ENCODE results near the gene SLC38A8.

Gene SLC38A8

DNA sequence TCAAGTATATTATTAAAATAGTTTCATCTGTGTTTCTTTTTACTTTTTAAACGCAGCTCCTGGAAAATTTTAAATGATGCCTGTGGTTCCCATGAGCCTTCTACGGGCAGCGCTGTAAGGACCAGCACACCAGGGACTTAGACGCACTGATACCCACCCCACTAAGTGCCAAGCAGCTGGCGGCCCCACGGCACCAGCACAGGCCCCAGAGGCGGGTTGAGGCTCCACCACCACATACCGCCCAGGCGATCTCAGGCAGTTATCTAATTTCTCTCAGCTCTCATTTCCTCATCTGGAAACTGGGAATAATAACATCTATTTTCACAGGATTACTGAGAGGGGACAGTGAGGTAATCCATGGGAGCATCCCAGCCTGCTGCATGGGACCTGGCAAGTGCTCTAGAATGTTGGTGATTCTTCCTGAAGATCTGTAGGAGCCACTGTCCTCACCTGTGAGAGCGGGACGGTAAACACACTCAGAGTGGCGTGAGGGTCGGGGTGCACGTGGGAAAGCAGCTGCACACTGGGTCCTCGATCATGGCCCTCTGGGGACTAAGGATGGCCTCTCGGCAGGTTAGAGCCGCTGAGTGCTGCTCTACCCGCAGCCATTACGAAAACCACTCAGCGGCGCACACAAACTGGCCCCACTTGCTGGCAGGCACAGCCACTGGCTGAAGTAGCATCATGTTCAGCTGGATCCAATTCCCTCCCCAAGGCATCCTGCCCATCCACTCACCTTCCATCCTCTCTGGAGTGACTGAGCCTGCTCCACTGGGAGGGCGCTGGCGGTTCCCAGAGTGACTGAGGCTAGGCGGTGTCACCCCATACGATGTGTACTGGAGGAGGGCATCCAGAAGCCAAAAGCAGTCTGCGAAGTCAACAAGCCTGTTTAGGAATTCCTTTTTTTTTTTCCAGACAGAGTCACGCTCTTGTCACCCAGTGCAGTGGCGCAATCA lies 17.6 kb upstream of the SLC38A8 start:
- Histone ChIP-seq H3K27me3 (ENCODE audit: control insufficient read depth in 1 of 2, insufficient read depth in 2 of 2, low read length in 2 of 2) (no peaks in the 10 kb centered on the region), H3K9ac (ENCODE audit: low read depth in 1 of 2, low read length in 2 of 2) (no peak overlapping the region), H3K27ac (ENCODE audit: low read depth, low read length) (no peak overlapping the region), H3K4me3 (ENCODE audit: low read depth in 1 of 2, low read length in 2 of 2) (no peak overlapping the region), H3K4me1 (ENCODE audit: control insufficient read depth in 1 of 2, insufficient read depth in 2 of 2, low read length in 2 of 2) (no peaks in the 10 kb centered on the region), H3K36me3 (ENCODE audit: control insufficient read depth in 1 of 2, insufficient read depth in 2 of 2, low read length in 2 of 2) (peaks cover 61 to 80% of the 10 kb centered on the region in 2 donors), H3K9me3 (ENCODE audit: control insufficient read depth in 1 of 2, low read length in 2 of 2) (no peaks in the 10 kb centered on the region)

DNA sequence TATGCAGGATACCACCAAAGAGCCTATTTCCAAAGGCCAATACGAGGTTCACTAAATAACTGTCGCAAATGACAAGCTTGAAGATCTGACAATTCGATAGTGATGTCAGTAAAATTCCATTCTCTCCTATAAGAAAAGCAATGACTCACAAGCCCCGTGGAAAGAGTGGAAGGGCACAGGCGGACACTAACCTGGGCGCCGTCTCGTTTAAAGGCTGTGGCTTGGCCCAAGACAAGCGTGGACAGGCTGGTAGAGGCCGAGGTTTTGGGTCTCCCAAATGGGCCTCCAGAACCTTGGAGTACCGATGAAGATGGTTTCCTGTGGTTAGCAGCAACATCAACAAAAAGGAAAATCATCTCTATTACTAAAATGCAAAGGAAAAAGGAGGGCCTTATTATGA lies 16.5 kb upstream of the SLC38A8 start:
- no peak overlapping the region for H3K9ac ChIP-seq (ENCODE audit: low read depth in 1 of 2, low read length in 2 of 2)
- no peaks in the 10 kb centered on the region for H3K4me1 ChIP-seq (ENCODE audit: control insufficient read depth in 1 of 2, insufficient read depth in 2 of 2, low read length in 2 of 2)
- H3K9me3 ChIP-seq (ENCODE audit: control insufficient read depth in 1 of 2, low read length in 2 of 2), result no peaks in the 10 kb centered on the region
- H3K36me3 ChIP-seq (ENCODE audit: control insufficient read depth in 1 of 2, insufficient read depth in 2 of 2, low read length in 2 of 2), result peaks cover 67 to 91% of the 10 kb centered on the region in 2 donors
- no peaks in the 10 kb centered on the region for H3K27me3 ChIP-seq (ENCODE audit: control insufficient read depth in 1 of 2, insufficient read depth in 2 of 2, low read length in 2 of 2)
- H3K4me3 ChIP-seq (ENCODE audit: low read depth in 1 of 2, low read length in 2 of 2), result no peak overlapping the region
- no peak overlapping the region for H3K27ac ChIP-seq (ENCODE audit: low read depth, low read length)

DNA sequence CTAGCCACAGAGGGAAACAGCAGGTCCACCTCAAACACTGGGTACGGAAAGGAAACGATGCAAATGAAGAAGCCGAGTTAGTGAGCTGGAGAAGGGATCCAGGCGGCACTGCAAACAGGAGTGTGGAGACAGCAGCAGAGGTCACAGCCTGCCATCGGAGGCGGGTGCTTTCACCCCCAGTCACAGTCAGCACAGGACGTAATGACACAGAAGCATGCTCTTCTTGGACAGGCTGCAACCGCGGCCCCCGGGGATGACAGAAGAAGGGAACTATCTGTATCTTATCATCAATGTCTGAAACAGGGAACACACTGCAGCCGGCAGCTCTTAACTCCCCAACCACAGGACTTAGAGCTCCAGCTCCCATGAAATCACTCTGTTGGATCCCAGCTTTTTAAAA lies 16.1 kb upstream of the SLC38A8 start:
- Histone ChIP-seq H3K9ac (ENCODE audit: low read depth in 1 of 2, low read length in 2 of 2) (no peak overlapping the region), H3K4me1 (ENCODE audit: control insufficient read depth in 1 of 2, insufficient read depth in 2 of 2, low read length in 2 of 2) (no peaks in the 10 kb centered on the region), H3K36me3 (ENCODE audit: control insufficient read depth in 1 of 2, insufficient read depth in 2 of 2, low read length in 2 of 2) (peaks cover 64 to 91% of the 10 kb centered on the region in 2 donors), H3K27me3 (ENCODE audit: control insufficient read depth in 1 of 2, insufficient read depth in 2 of 2, low read length in 2 of 2) (no peaks in the 10 kb centered on the region), H3K27ac (ENCODE audit: low read depth, low read length) (no peak overlapping the region), H3K4me3 (ENCODE audit: low read depth in 1 of 2, low read length in 2 of 2) (no peak overlapping the region), H3K9me3 (ENCODE audit: control insufficient read depth in 1 of 2, low read length in 2 of 2) (no peaks in the 10 kb centered on the region)

DNA sequence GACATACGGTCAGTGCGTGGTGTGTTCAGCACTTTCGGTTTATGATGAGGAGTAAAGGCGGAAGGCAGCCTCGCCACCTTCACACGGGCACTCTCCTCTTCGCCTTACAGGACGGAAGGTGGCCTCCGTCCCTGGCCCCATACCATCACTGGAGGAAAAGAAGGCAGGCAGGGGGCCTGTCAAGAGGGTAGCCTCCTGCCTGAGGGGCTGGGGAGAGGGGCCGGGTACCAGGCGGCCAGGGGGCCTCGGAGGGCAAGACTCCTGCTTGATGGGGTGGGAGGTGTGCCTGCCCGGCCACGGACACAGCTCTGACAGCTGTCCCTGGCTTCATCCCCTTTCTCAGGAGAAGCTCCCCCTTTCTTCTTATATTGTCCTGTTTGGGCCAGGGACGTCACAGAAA lies 15.6 kb upstream of the SLC38A8 start:
- no peaks in the 10 kb centered on the region for H3K27me3 ChIP-seq (ENCODE audit: control insufficient read depth in 1 of 2, insufficient read depth in 2 of 2, low read length in 2 of 2)
- no peaks in the 10 kb centered on the region for H3K9me3 ChIP-seq (ENCODE audit: control insufficient read depth in 1 of 2, low read length in 2 of 2)
- no peak overlapping the region for H3K4me3 ChIP-seq (ENCODE audit: low read depth in 1 of 2, low read length in 2 of 2)
- peaks cover 64 to 95% of the 10 kb centered on the region in 2 donors for H3K36me3 ChIP-seq (ENCODE audit: control insufficient read depth in 1 of 2, insufficient read depth in 2 of 2, low read length in 2 of 2)
- no peak overlapping the region for H3K27ac ChIP-seq (ENCODE audit: low read depth, low read length)
- H3K4me1 ChIP-seq (ENCODE audit: control insufficient read depth in 1 of 2, insufficient read depth in 2 of 2, low read length in 2 of 2), result no peaks in the 10 kb centered on the region
- H3K9ac ChIP-seq (ENCODE audit: low read depth in 1 of 2, low read length in 2 of 2), result no peak overlapping the region

DNA sequence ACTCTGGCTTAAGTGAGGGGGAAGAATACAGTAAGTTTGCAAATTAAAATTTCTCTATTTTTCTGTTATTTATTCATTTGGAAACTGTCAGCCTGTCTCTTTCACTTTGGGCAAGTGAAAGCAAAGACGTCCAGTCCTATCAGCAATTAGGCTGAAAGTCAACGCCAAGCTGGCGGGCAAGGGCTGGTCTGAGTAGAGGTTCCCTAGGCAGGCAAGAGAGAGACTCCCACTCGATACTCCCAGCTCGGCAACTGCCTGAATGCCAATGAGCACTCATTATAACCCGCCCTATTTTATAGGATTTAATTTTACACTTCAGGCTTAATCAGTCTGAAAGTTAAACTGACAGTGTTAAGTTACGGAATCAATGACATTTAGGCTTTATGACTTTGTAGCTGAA lies 14.3 kb upstream of the SLC38A8 start:
- Histone ChIP-seq H3K36me3 (ENCODE audit: control insufficient read depth in 1 of 2, insufficient read depth in 2 of 2, low read length in 2 of 2) (peaks cover 59 to 96% of the 10 kb centered on the region in 2 donors), H3K9me3 (ENCODE audit: control insufficient read depth in 1 of 2, low read length in 2 of 2) (no peaks in the 10 kb centered on the region), H3K27me3 (ENCODE audit: control insufficient read depth in 1 of 2, insufficient read depth in 2 of 2, low read length in 2 of 2) (no peaks in the 10 kb centered on the region), H3K9ac (ENCODE audit: low read depth in 1 of 2, low read length in 2 of 2) (no peak overlapping the region), H3K4me1 (ENCODE audit: control insufficient read depth in 1 of 2, insufficient read depth in 2 of 2, low read length in 2 of 2) (no peaks in the 10 kb centered on the region), H3K4me3 (ENCODE audit: low read depth in 1 of 2, low read length in 2 of 2) (no peak overlapping the region), H3K27ac (ENCODE audit: low read depth, low read length) (no peak overlapping the region)

DNA sequence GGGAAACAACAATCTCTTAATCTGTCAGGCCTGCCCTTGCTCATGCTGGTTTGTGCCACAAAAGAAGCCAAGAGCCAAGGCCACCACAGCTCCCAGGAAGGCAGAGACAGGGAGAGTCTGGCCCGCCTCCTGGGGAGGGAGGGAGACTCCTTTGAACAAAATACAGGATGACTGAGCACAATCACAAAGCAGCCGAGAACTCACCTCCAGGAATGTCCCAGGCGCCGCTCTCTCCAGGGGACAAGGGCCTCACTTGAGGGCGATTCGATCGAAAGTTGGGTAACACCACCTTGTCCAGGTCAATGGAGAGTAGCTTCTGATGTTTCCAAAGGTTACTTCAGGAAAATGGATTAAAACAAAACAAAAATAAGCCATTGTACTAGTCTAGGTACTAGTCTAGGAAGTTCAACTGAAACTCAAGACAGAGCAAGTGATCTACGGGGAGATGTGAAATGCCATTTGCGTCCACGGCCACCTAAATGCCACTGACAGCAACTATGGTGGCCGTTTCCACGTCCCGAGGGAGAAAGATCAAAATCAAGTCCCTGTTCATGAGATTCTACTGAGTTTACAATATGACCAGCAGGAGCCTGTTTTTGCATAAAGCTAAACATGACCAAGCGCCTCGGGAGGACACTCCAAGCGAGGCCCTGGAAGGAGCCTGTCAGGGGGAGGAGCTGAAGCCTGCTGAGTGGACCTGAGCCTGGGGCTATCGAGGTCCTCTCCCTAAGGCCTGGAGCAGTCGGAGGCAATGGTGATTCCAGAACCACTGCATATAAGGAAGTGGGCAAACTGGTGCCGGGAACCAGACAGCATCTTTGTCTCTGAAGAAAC lies 13.4 kb upstream of the SLC38A8 start:
- Histone ChIP-seq H3K9ac (ENCODE audit: low read depth in 1 of 2, low read length in 2 of 2) (no peak overlapping the region), H3K36me3 (ENCODE audit: control insufficient read depth in 1 of 2, insufficient read depth in 2 of 2, low read length in 2 of 2) (peaks cover 51 to 87% of the 10 kb centered on the region in 2 donors), H3K27ac (ENCODE audit: low read depth, low read length) (no peak overlapping the region), H3K9me3 (ENCODE audit: control insufficient read depth in 1 of 2, low read length in 2 of 2) (no peaks in the 10 kb centered on the region), H3K4me1 (ENCODE audit: control insufficient read depth in 1 of 2, insufficient read depth in 2 of 2, low read length in 2 of 2) (no peaks in the 10 kb centered on the region), H3K27me3 (ENCODE audit: control insufficient read depth in 1 of 2, insufficient read depth in 2 of 2, low read length in 2 of 2) (no peaks in the 10 kb centered on the region), H3K4me3 (ENCODE audit: low read depth in 1 of 2, low read length in 2 of 2) (no peak overlapping the region)

DNA sequence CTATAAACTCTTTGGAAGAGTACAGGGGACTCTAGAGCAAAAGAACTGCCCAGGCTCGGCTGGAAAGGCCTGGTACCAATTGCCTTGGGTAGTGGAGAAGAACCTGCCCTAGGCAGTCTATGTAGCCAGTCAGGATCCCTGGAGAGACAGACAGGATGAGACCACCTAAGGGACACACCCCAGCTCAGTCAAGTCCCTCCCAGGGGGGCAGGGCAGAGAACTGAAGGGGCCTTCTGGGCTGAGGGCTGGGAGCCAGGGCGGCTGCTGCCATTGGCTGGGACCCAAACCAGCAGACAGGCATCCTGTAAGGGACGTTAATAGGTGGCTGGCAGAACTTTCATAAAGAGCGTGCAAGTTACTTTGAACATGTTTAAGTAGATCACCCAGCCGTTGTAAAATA lies 12.8 kb upstream of the SLC38A8 start:
- Histone ChIP-seq H3K36me3 (ENCODE audit: control insufficient read depth in 1 of 2, insufficient read depth in 2 of 2, low read length in 2 of 2) (peaks cover 51 to 86% of the 10 kb centered on the region in 2 donors), H3K4me1 (ENCODE audit: control insufficient read depth in 1 of 2, insufficient read depth in 2 of 2, low read length in 2 of 2) (no peaks in the 10 kb centered on the region), H3K9me3 (ENCODE audit: control insufficient read depth in 1 of 2, low read length in 2 of 2) (no peaks in the 10 kb centered on the region), H3K27me3 (ENCODE audit: control insufficient read depth in 1 of 2, insufficient read depth in 2 of 2, low read length in 2 of 2) (no peaks in the 10 kb centered on the region), H3K9ac (ENCODE audit: low read depth in 1 of 2, low read length in 2 of 2) (no peak overlapping the region), H3K4me3 (ENCODE audit: low read depth in 1 of 2, low read length in 2 of 2) (no peak overlapping the region), H3K27ac (ENCODE audit: low read depth, low read length) (no peak overlapping the region)

DNA sequence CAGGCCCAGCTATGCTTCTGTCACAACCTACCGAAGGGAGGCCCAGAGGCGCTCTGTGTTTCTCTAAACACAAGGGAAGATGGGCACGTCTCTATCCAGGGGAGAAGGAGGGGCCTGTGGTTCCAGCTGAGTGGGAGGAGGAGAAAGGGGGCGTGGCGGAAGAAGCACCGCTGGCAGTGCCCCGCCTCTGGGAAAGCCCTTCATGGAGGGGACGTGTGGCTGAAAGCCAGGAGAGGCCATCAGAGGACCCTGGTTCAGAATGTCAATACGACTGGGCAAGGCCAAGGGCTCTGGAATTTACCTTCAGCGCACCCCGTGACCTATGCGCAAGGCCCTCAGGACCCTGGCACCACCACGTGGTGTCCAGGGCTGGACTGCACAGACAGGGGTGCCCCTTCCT lies 12.3 kb upstream of the SLC38A8 start:
- H3K9ac ChIP-seq (ENCODE audit: low read depth in 1 of 2, low read length in 2 of 2), result no peak overlapping the region
- no peaks in the 10 kb centered on the region for H3K27me3 ChIP-seq (ENCODE audit: control insufficient read depth in 1 of 2, insufficient read depth in 2 of 2, low read length in 2 of 2)
- no peaks in the 10 kb centered on the region for H3K4me1 ChIP-seq (ENCODE audit: control insufficient read depth in 1 of 2, insufficient read depth in 2 of 2, low read length in 2 of 2)
- no peak overlapping the region for H3K27ac ChIP-seq (ENCODE audit: low read depth, low read length)
- H3K36me3 ChIP-seq (ENCODE audit: control insufficient read depth in 1 of 2, insufficient read depth in 2 of 2, low read length in 2 of 2), result peaks cover 51 to 86% of the 10 kb centered on the region in 2 donors
- no peaks in the 10 kb centered on the region for H3K9me3 ChIP-seq (ENCODE audit: control insufficient read depth in 1 of 2, low read length in 2 of 2)
- no peak overlapping the region for H3K4me3 ChIP-seq (ENCODE audit: low read depth in 1 of 2, low read length in 2 of 2)

DNA sequence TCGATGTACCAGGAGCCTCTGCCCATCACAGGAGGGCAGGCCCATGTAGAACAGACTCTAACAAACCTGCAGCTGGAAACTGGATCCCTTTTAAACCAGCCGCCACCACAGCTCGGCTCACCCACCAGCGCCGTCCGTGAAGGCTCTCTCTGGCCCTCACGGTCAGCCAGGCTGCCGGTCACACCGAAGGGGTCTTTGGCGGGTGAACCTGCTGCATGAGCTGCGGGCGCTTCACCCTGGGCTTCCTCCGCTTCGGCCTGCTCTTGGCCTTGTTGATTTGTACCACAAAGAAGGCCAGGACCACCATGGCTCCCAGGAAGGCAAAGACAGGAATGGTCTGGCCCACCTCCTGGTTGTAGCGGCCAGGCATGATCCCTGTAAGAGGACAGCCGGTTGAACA lies 11.7 kb upstream of the SLC38A8 start:
- H3K9ac ChIP-seq (ENCODE audit: low read depth in 1 of 2, low read length in 2 of 2), result no peak overlapping the region
- no peaks in the 10 kb centered on the region for H3K27me3 ChIP-seq (ENCODE audit: control insufficient read depth in 1 of 2, insufficient read depth in 2 of 2, low read length in 2 of 2)
- no peaks in the 10 kb centered on the region for H3K4me1 ChIP-seq (ENCODE audit: control insufficient read depth in 1 of 2, insufficient read depth in 2 of 2, low read length in 2 of 2)
- no peak overlapping the region for H3K4me3 ChIP-seq (ENCODE audit: low read depth in 1 of 2, low read length in 2 of 2)
- H3K9me3 ChIP-seq (ENCODE audit: control insufficient read depth in 1 of 2, low read length in 2 of 2), result no peaks in the 10 kb centered on the region
- H3K27ac ChIP-seq (ENCODE audit: low read depth, low read length), result no peak overlapping the region
- H3K36me3 ChIP-seq (ENCODE audit: control insufficient read depth in 1 of 2, insufficient read depth in 2 of 2, low read length in 2 of 2), result peaks cover 47 to 84% of the 10 kb centered on the region in 2 donors

DNA sequence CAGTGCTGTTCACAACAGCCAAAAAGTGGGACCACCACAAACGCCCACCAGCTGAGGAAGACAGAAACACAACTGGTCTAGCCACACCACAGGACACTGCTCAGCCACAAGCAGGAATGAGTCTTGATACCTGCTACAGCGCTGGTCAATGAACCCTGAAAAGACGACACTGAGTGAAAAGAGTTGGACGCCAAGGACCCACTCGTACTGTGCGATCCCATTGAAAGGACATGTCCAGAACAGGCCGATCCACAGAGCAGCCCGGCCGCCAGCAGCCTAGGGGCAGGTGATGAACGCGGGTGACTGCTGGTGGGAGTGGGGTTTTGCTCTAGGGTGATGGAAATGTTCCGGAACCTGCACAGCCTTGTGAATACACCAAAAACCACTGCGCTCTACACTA lies 10.6 kb upstream of the SLC38A8 start:
- Histone ChIP-seq H3K27ac (ENCODE audit: low read depth, low read length) (no peak overlapping the region), H3K4me1 (ENCODE audit: control insufficient read depth in 1 of 2, insufficient read depth in 2 of 2, low read length in 2 of 2) (no peaks in the 10 kb centered on the region), H3K36me3 (ENCODE audit: control insufficient read depth in 1 of 2, insufficient read depth in 2 of 2, low read length in 2 of 2) (peaks cover 41 to 77% of the 10 kb centered on the region in 2 donors), H3K27me3 (ENCODE audit: control insufficient read depth in 1 of 2, insufficient read depth in 2 of 2, low read length in 2 of 2) (no peaks in the 10 kb centered on the region), H3K4me3 (ENCODE audit: low read depth in 1 of 2, low read length in 2 of 2) (no peak overlapping the region), H3K9ac (ENCODE audit: low read depth in 1 of 2, low read length in 2 of 2) (no peak overlapping the region), H3K9me3 (ENCODE audit: control insufficient read depth in 1 of 2, low read length in 2 of 2) (no peaks in the 10 kb centered on the region)
